Activated naive CD4-positive, alpha-beta T cell treated with anti-CD3 and anti-CD28 coated beads, Interleukin-2, amount 50 U/mL, for 72 hours (primary cell): Measurements from ENCODE around the gene XPNPEP3. TPM values are rescaled to one million over a fixed set of nuclear protein-coding genes. Genes with fewer than 3 reads are reported as not detected.
A peak's percentile ranks its signal among the peaks of the same experiment; 100 is the strongest.

Experiments used
- ATAC-seq, 2 donors: fragments of 150-1000 bp; cut with Tn5 transposase; 2 replicates each; pipeline ENCODE4 v1.10.0; 2021; ENCODE audit warnings: mild to moderate bottlenecking in 2 of 2, moderate library complexity in 2 of 2
- DNase-seq, 2 donors: peaks; one replicate each; pipeline ENCODE4 v3.0.0; 2021 to 2022; ENCODE audit warnings: low spot score in 2 of 2
- H3K27ac Mint-ChIP-seq, 2 donors: one replicate each; pipeline ENCODE4 v1.8.0; 2022; ENCODE audit warnings: mild to moderate bottlenecking in 2 of 2, mixed read lengths in 2 of 2
- H3K36me3 Mint-ChIP-seq, 2 donors: one replicate each; pipeline ENCODE4 v1.8.0; 2022; ENCODE audit warnings: mixed read lengths in 2 of 2
- H3K9me3 Mint-ChIP-seq, 2 donors: one replicate each; pipeline ENCODE4 v1.8.0; 2022; ENCODE audit warnings: mixed read lengths in 2 of 2
- total RNA-seq, 2 donors: library from RNA; stranded (reverse); gene quantifications; one replicate each; pipeline ENCODE4 v1.2.3, GENCODE V29; 2022

The XPNPEP3 gene
- total RNA-seq, 2 donors from 2014 or later, result 11.3 to 17.6 TPM

GRCh38 chr22:40957601-40958000, 100.7 kb downstream of the XPNPEP3 start:
- Mint-ChIP-seq H3K9me3 (no peaks in the 10 kb centered on the region), H3K36me3 (peaks cover 5 to 45% of the 10 kb centered on the region in 2 donors), H3K27ac (no peak overlapping the region)
- ATAC-seq (no peak), DNase-seq (no peak)

DNA sequence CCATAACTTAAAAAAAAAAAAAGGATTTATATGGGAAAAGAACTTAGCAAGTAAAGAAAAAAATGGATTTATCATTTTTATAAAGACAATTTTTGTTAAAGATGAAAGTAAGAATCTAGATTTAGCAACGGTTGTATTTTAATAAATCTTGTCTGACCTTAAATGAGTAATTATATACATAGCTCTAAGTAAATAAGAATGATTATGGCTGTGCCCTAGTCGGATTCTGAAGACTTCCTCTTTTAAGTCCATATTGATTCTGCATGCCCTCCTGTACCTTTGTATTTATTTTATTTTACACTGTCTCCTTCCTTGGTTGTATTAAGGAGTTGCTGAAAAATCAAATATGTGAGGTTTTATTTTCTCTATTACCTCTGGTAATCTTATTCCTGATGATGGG, 101.4 kb downstream of the XPNPEP3 start:
- no peak for ATAC-seq

GRCh38 chr22:40960145-40960544, 103.2 kb downstream of the XPNPEP3 start:
- DNase-seq, result no peak
- no peak for ATAC-seq
- peak overlapping the region in 1 of 2 donors; percentile 59 for H3K27ac Mint-ChIP-seq
- H3K36me3 Mint-ChIP-seq, result peaks cover 0 to 21% of the 10 kb centered on the region in 2 donors
- H3K9me3 Mint-ChIP-seq, result no peaks in the 10 kb centered on the region

More for the DNA sequence above, 101.4 kb downstream of the XPNPEP3 start:
- no peak for DNase-seq
- peak overlapping the region in 1 of 2 donors; percentile 68 for H3K27ac Mint-ChIP-seq
- H3K36me3 Mint-ChIP-seq, result peaks cover 5 to 39% of the 10 kb centered on the region in 2 donors
- no peaks in the 10 kb centered on the region for H3K9me3 Mint-ChIP-seq

DNA sequence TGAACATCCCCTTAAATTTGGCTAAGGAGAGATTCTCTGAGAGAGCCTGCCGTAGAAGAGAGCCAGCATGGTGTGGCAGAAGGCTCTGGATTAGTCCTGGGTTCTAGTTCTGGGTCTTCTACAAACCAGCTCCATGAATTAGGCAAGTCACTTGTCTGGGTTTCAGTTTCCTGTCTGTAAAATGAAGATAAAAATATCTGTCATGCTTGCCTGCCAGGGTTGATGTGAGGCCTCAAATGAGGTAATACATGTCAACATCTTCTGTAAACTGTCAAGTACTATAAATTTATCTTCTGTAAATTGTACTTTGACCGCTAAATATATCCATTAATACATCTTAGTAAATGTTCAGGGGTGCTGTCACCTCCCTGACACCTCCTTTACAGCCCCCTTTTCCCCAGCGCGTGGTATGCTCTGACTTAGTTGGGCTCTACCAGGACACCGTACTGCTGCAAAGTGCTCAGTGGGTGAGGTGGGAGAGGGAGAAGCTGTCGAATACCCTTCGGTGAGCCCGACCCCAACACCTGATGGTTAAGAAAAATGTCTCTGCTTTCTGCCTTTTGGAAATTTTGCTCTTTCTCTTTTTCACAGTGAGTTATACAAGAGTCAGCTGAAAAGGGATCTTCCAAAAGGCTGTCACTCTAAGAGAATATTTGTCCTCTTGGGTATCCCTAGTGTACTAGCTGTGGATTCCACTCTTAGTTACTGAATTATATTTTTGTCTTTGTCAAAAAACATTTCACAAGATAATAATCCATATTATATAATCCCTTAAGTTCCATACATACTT, 109.2 kb downstream of the XPNPEP3 start:
- no peak for ATAC-seq
- Mint-ChIP-seq H3K36me3 (peaks cover 4 to 19% of the 10 kb centered on the region in 2 donors), H3K9me3 (no peaks in the 10 kb centered on the region), H3K27ac (peak overlapping the region; percentile 11 to 95)
- no peak for DNase-seq

DNA sequence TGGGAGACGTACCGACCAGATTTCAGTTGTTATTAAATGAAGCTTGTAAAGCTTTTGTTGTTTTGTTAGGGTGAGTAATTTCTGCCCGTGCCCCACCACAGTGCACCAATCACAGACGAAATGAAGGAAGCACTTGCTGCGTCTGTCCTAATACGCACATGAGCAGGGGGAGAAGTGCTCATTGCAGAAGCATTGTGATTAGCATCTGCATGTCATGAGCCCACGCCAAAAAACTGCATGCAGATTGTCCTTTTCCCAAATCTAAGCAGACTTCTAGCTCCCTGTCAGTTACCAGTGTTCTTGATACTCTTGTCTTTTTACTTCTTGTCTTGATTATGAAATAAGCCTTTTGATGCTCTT, 109.8 kb downstream of the XPNPEP3 start:
- Mint-ChIP-seq H3K9me3 (no peaks in the 10 kb centered on the region), H3K36me3 (peaks cover 4 to 19% of the 10 kb centered on the region in 2 donors), H3K27ac (peak overlapping the region; percentile 11 to 81)
- ATAC-seq (no peak), DNase-seq (no peak)

- H3K27ac Mint-ChIP-seq, result peak overlapping the region; percentile 11 to 81
- peaks cover 4 to 18% of the 10 kb centered on the region in 2 donors for H3K36me3 Mint-ChIP-seq
Observed at GRCh38 chr22:40967111-40967760, 110.3 kb downstream of the XPNPEP3 start.

GRCh38 chr22:40972587-40972986, 115.6 kb downstream of the XPNPEP3 start:
- Mint-ChIP-seq H3K27ac (peak overlapping the region in 1 of 2 donors; percentile 79), H3K36me3 (peaks cover 0 to 15% of the 10 kb centered on the region in 2 donors), H3K9me3 (no peaks in the 10 kb centered on the region)
- ATAC-seq, result no peak
- DNase-seq, result no peak

More at GRCh38 chr22:40967111-40967760, 110.3 kb downstream of the XPNPEP3 start:
- DNase-seq (no peak), ATAC-seq (no peak)
- H3K9me3 Mint-ChIP-seq, result no peaks in the 10 kb centered on the region

GRCh38 chr22:40973144-40973543, 116.2 kb downstream of the XPNPEP3 start:
- no peak for DNase-seq
- H3K36me3 Mint-ChIP-seq, result peaks cover 0 to 15% of the 10 kb centered on the region in 2 donors
- ATAC-seq, result no peak
- no peaks in the 10 kb centered on the region for H3K9me3 Mint-ChIP-seq
- peak overlapping the region in 1 of 2 donors; percentile 29 for H3K27ac Mint-ChIP-seq

- DNase-seq, result no peak
- H3K9me3 Mint-ChIP-seq, result no peaks in the 10 kb centered on the region
- no peak for ATAC-seq
- no peak overlapping the region for H3K27ac Mint-ChIP-seq
- peaks cover 0 to 12% of the 10 kb centered on the region in 2 donors for H3K36me3 Mint-ChIP-seq
Observed at GRCh38 chr22:40975366-40975765, 118.4 kb downstream of the XPNPEP3 start.

DNA sequence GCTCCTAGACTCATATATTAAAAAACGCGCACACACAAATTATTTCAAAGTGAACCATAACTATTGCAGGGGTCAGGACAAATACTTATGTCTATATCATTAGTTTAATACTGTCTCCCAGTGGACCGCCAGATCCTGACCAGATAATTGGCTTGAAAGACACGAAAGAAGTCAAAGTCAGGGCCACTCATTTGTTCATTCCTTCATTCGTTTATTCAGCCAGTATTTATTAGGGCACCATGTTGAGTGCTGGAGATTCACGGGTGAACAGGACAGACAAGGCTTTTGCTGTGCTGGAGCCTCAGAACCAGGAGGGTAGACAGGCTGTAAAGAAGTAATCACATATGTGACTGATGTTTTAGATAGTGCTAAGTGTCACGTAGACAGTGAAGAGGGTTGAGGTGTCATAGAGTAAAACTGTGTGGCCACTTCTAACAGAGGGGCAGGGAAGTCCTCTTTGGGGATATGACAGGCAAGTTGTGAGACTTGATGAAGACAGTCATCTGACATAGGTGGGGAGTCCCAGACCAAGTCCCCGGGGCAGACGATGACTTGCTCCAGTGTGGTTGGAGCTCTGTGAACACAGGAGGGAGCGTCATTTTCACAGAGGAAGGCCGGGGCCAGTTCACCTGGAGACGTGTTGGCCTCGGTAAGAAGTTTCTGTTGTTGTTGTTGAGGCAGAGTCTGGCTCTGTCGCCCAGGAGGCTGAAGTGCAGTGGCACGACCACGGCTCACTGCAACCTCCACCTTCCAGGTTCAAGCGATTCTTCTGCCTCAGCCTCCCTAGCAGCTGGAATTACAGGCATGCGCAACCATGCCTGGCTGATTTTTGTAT, 120.1 kb downstream of the XPNPEP3 start:
- no peak for DNase-seq
- peak overlapping the region in 1 of 2 donors; percentile 17 for H3K27ac Mint-ChIP-seq
- peak in 1 of 2 donors; percentile 48 for ATAC-seq
- H3K36me3 Mint-ChIP-seq, result peaks cover 0 to 6% of the 10 kb centered on the region in 2 donors
- no peaks in the 10 kb centered on the region for H3K9me3 Mint-ChIP-seq

DNA sequence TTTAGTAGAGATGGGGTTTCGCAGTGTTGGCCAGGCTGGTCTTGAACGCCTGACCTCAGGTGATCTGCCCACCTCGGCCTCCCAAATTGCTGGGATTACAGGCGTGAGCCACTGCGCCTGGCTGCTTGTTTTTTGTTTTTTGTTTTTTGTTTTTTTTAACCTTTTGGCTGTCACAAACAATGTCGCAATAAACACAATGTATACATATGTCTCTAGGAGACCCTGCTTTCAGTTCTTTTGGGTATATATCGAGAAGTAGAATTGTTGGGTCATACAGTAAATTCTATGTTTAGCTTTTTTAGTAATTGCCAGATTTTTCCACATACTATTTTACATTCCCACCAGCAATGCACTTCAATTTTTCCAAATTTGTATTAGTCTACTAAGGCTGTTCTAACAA, 122.2 kb downstream of the XPNPEP3 start:
- no peak for ATAC-seq
- H3K27ac Mint-ChIP-seq, result no peak overlapping the region
- no peak for DNase-seq
- H3K9me3 Mint-ChIP-seq, result no peaks in the 10 kb centered on the region
- H3K36me3 Mint-ChIP-seq, result no peaks in the 10 kb centered on the region

DNA sequence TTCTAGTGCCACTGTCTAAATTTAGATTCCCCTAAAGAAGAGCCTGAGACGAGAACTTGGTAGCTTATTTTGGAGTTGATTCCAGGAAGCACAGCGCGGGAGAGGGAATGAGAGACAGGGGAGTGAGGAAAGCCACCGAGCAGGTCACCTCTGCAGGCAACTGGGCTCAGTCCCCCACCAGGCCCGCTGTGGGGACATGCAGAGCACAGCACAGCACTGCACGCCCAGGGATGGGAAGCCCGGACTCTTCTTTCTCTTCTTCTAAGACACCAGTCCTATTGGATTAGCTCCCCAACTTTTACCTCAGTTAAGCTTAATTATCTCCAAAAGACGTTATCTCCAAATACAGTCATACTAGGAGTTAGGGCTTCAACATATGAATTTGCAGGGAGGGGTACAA, 122.9 kb downstream of the XPNPEP3 start:
- H3K9me3 Mint-ChIP-seq, result no peaks in the 10 kb centered on the region
- H3K27ac Mint-ChIP-seq, result no peak overlapping the region
- ATAC-seq (no peak), DNase-seq (no peak)
- H3K36me3 Mint-ChIP-seq, result no peaks in the 10 kb centered on the region

Other genes with a start within 250 kb of the XPNPEP3 start
- gene MRTFA, start 220.4 kb upstream of the XPNPEP3 start, total RNA-seq, result 10 to 100 TPM; 38.5 to 58.8 TPM
- gene MCHR1, start 177.7 kb upstream of the XPNPEP3 start, total RNA-seq, result not detected
- gene SLC25A17, start 37.8 kb upstream of the XPNPEP3 start, total RNA-seq, result 10 to 100 TPM; 24.6 to 27.8 TPM
- gene ST13, start 509 bp upstream of the XPNPEP3 start, total RNA-seq, result 100 to 1,000 TPM; 240 to 301 TPM
- gene DNAJB7, start 5.0 kb downstream of the XPNPEP3 start, total RNA-seq, result not detected
- gene RBX1, start 94.2 kb downstream of the XPNPEP3 start, total RNA-seq, result 10 to 100 TPM; 59.1 to 99.9 TPM
- gene EP300, start 235.4 kb downstream of the XPNPEP3 start, total RNA-seq, result 10 to 100 TPM; 56.1 to 56.6 TPM